Measurements from ENCODE around the gene STMN1. TPM values are rescaled to one million over a fixed set of nuclear protein-coding genes. Genes with fewer than 3 reads are reported as not detected.

STMN1 gene
- total and polyA plus RNA-seq, 3 donors from 2014 or later, result 230 to 727 (median 393) TPM

- DNase-seq, result no peak
- no peak overlapping the region for H3K4me3 ChIP-seq
- no peak for TF ChIP-seq POLR2A (IDR thresholded peaks at IDR 0.05)
- TF ChIP-seq, protein P1, sequence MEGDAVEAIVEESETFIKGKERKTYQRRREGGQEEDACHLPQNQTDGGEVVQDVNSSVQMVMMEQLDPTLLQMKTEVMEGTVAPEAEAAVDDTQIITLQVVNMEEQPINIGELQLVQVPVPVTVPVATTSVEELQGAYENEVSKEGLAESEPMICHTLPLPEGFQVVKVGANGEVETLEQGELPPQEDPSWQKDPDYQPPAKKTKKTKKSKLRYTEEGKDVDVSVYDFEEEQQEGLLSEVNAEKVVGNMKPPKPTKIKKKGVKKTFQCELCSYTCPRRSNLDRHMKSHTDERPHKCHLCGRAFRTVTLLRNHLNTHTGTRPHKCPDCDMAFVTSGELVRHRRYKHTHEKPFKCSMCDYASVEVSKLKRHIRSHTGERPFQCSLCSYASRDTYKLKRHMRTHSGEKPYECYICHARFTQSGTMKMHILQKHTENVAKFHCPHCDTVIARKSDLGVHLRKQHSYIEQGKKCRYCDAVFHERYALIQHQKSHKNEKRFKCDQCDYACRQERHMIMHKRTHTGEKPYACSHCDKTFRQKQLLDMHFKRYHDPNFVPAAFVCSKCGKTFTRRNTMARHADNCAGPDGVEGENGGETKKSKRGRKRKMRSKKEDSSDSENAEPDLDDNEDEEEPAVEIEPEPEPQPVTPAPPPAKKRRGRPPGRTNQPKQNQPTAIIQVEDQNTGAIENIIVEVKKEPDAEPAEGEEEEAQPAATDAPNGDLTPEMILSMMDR (IDR thresholded peaks at IDR 0.05), result no peak
- H3K27me3 ChIP-seq, result no peaks in the 10 kb centered on the region
- no peaks in the 10 kb centered on the region for H3K9me3 ChIP-seq
- H3K27ac ChIP-seq, result no peak overlapping the region
- WGBS, 2 donors, result 80 to 82% methylated on average over 7 of the region's 7 CpGs
- no peaks in the 10 kb centered on the region for H3K36me3 ChIP-seq (ENCODE audit: low read depth, missing control alignments)
- intact Hi-C loops (cut with DNase I; ENCODE audit: low total_unique reads), result no loop called here
- H3K4me1 ChIP-seq, result peaks cover 35% of the 10 kb centered on the region
These were observed 17.7 kb downstream of the STMN1 start for GRCh38 chr1:25888426-25888987.

DNA sequence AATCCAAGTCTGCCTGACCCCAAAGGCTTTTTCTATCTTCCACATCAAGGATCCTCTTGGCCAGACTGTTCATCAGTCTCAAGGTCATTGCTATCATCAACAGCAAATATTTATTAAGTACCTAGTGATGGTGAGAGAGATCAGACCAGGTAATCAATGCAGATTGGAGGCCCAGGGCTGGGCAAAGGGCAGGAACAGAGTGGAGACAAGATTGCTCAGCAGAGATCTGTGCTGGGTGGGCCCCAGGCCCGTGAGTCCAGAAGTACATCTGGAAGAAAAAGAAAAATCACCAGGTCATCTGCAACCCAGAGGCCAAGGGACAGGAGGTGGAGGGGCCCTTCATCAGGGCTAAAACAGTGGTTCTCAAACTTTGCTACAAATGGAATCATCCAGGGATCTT, 20.6 kb downstream of the STMN1 start:
- intact Hi-C loops (cut with DNase I; ENCODE audit: low total_unique reads), result no loop called here
- H3K9me3 ChIP-seq, result no peaks in the 10 kb centered on the region
- H3K27me3 ChIP-seq, result no peaks in the 10 kb centered on the region
- H3K36me3 ChIP-seq (ENCODE audit: low read depth, missing control alignments), result no peaks in the 10 kb centered on the region
- TF ChIP-seq, protein P1 (IDR thresholded peaks at IDR 0.05), result no peak
- TF ChIP-seq POLR2A (IDR thresholded peaks at IDR 0.05), result no peak
- no peak overlapping the region for H3K4me3 ChIP-seq
- peaks cover 18% of the 10 kb centered on the region for H3K4me1 ChIP-seq
- H3K27ac ChIP-seq, result no peak overlapping the region
- DNase-seq, result no peak
- WGBS, 2 donors, result 85 to 94% methylated on average over 1 of the region's 1 CpG

- Histone ChIP-seq H3K9me3 (no peaks in the 10 kb centered on the region), H3K27me3 (no peaks in the 10 kb centered on the region), H3K4me1 (peaks cover 27% of the 10 kb centered on the region), H3K27ac (peak overlapping the region; percentile 35 to 45), H3K36me3 (ENCODE audit: low read depth, missing control alignments) (no peaks in the 10 kb centered on the region), H3K4me3 (no peak overlapping the region)
- WGBS, 2 donors, result 90 to 96% methylated on average over 6 to 11 of the region's 11 CpGs
- DNase-seq, result no peak
- intact Hi-C loops (cut with DNase I; ENCODE audit: low total_unique reads), result no loop called here
- no peak for TF ChIP-seq POLR2A (IDR thresholded peaks at IDR 0.05)
- TF ChIP-seq, protein P1 (IDR thresholded peaks at IDR 0.05), result no peak
These were observed 25.0 kb downstream of the STMN1 start for GRCh38 chr1:25881266-25881665.

DNA sequence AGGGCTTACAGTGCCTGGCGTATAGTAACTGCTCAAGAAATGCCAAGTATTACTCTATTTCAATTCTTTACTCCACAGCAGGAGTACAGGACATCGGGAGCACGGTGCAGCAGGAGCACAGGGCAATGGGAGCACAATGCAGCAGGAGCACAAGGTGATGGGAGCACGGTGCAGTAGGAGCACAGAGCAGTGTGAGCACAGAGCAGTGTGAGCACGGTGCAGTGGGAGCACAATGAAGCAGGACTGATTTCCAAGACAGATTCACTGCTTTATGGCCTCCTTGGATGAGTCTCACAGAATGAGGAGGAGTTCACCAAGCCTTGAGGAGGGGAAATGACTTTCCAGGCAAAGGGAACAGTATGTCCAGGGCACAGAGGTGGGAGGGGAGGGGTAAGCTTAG, 25.7 kb downstream of the STMN1 start:
- H3K27ac ChIP-seq, result peak overlapping the region; percentile 6 to 45
- WGBS, 2 donors, result 61 to 81% methylated on average over 5 of the region's 5 CpGs
- intact Hi-C loops (cut with DNase I; ENCODE audit: low total_unique reads), result no loop called here

More for the DNA sequence above, 25.7 kb downstream of the STMN1 start:
- Histone ChIP-seq H3K4me3 (no peak overlapping the region), H3K4me1 (peaks cover 31% of the 10 kb centered on the region), H3K27me3 (no peaks in the 10 kb centered on the region), H3K9me3 (no peaks in the 10 kb centered on the region), H3K36me3 (ENCODE audit: low read depth, missing control alignments) (no peaks in the 10 kb centered on the region)
- no peak for DNase-seq
- TF ChIP-seq POLR2A (IDR thresholded peaks at IDR 0.05), result no peak
- TF ChIP-seq, protein P1 (IDR thresholded peaks at IDR 0.05), result no peak
